Spleen (tissue), 7 donors: Measurements from ENCODE around the gene FAM174B.

Experiments
- POLR2A ChIP-seq, 3 donors: fragments of 450-650 bp; IDR thresholded peaks; one replicate each; pipeline ENCODE4 v1.5.1; 2017; ENCODE audit warnings: antibody characterized with exemption in 3 of 3, mild to moderate bottlenecking in 1 of 3
- POLR2AphosphoS5 ChIP-seq, 3 donors: sonication (generic); formaldehyde crosslinking; IDR thresholded peaks; one replicate each; pipeline ENCODE4 v1.5.1; 2017; ENCODE audit warnings: antibody characterized with exemption in 3 of 3
- TF ChIP-seq, protein P1 (sequence below), 11 experiments: fragments of 200-600 bp in 7 of 11; fragments of 450-650 bp in 4 of 11; sonication (generic) in 4 of 11; IDR thresholded peaks in 8 of 11; conservative IDR thresholded peaks in 3 of 11; 1 replicate in 7 of 11; 2 replicates in 4 of 11; pipeline versions ENCODE4 v1.4.0 to v1.8.0; 2016 to 2021; ENCODE audit warnings: antibody characterized with exemption in 11 of 11, inconsistent platforms in 4 of 11, mild to moderate bottlenecking in 1 of 11
- donor health status: DM: no; HTN: no; CAD: no; lungs with moderate emphysema.
- donor health status: DM: no; HTN: no; CAD: no.
- donor health status: DM: no; HTN: no; CAD: no.

DNA sequence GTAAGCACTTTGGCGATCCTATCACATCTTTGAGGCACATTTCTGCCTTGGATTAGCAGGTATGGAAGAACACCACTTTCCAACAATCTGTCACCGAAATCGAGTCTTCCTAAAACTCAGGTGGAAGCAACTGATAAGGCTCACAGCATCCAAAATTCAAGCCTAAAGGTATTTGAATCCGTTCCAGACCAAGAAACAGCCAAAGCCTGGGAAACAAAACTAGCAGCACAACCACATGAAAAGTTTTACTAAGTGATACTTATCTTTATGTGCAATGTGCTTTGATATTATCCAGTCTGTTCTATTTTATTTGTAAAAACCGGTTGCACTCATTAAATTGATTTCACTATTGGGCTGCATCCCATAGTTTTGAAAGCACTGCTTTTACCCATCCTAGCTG is 40.5 kb upstream of the FAM174B start:
- TF ChIP-seq POLR2A (IDR thresholded peaks at IDR 0.05) = no peak
- TF ChIP-seq, protein P1, sequence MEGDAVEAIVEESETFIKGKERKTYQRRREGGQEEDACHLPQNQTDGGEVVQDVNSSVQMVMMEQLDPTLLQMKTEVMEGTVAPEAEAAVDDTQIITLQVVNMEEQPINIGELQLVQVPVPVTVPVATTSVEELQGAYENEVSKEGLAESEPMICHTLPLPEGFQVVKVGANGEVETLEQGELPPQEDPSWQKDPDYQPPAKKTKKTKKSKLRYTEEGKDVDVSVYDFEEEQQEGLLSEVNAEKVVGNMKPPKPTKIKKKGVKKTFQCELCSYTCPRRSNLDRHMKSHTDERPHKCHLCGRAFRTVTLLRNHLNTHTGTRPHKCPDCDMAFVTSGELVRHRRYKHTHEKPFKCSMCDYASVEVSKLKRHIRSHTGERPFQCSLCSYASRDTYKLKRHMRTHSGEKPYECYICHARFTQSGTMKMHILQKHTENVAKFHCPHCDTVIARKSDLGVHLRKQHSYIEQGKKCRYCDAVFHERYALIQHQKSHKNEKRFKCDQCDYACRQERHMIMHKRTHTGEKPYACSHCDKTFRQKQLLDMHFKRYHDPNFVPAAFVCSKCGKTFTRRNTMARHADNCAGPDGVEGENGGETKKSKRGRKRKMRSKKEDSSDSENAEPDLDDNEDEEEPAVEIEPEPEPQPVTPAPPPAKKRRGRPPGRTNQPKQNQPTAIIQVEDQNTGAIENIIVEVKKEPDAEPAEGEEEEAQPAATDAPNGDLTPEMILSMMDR (IDR thresholded peaks at IDR 0.05 in 8 of 11, conservative IDR thresholded peaks at IDR 0.05 in 3 of 11) = no peak
- no peak for TF ChIP-seq POLR2AphosphoS5 (IDR thresholded peaks at IDR 0.05)
